GM12892 (cell line): ENCODE results near the gene U2AF2.

ENCODE experiments used
- DNase-seq: peaks from one replicate; pipeline ENCODE4 v3.0.0; 2011; ENCODE audit not compliant: insufficient read length
- FAIRE-seq: peaks from 2 replicates; lab custom pipeline; 2011; peaks lifted over from hg19 to GRCh38; lab: Jason Lieb, UNC
- POLR2A ChIP-seq: IDR thresholded peaks from 2 replicates; pipeline ENCODE4 v1.6.1; 2011; ENCODE audit warnings: low read depth, low read length, control low read depth
- POLR2AphosphoS5 ChIP-seq: IDR thresholded peaks from 2 replicates; pipeline ENCODE4 v1.6.1; 2011; ENCODE audit warnings: low read depth, low read length, control low read depth
- TAF1 ChIP-seq: IDR thresholded peaks from 2 replicates; pipeline ENCODE4 v1.6.1; 2011; ENCODE audit warnings: low read depth, mild to moderate bottlenecking, control low read depth, low read length, borderline replicate concordance

The U2AF2 gene

GRCh38 chr19:55614711-55615542 lies 39.9 kb upstream of the U2AF2 start:
- no peak for TF ChIP-seq POLR2A
- TF ChIP-seq TAF1, result no peak
- no peak for TF ChIP-seq POLR2AphosphoS5
- DNase-seq (no peak), FAIRE-seq (no peak)

DNA sequence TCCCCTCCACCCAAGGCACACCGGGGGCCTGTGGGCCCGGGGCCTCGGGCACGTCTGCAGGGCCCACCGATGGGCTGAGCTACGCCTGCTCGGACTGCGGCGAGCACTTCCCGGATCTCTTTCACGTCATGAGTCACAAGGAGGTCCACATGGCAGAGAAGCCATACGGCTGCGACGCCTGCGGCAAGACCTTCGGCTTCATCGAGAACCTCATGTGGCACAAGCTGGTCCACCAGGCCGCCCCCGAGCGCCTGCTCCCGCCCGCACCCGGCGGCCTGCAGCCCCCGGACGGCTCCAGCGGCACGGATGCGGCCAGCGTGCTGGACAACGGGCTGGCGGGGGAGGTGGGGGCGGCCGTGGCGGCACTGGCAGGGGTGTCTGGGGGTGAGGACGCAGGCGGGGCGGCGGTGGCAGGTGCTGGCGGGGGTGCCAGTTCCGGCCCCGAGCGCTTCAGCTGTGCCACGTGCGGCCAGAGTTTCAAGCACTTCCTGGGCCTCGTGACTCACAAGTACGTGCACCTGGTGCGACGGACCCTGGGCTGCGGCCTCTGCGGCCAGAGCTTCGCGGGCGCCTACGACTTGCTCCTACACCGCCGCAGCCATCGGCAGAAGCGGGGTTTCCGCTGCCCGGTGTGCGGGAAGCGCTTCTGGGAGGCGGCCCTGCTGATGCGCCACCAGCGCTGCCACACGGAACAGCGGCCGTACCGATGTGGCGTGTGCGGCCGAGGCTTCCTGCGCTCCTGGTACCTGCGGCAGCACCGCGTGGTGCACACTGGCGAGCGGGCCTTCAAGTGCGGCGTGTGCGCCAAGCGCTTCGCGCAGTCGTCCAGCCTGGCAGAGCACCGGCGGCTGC lies 39.1 kb upstream of the U2AF2 start:
- FAIRE-seq, result no peak
- TF ChIP-seq POLR2AphosphoS5 (no peak), TAF1 (no peak)
- DNase-seq, result no peak

DNA sequence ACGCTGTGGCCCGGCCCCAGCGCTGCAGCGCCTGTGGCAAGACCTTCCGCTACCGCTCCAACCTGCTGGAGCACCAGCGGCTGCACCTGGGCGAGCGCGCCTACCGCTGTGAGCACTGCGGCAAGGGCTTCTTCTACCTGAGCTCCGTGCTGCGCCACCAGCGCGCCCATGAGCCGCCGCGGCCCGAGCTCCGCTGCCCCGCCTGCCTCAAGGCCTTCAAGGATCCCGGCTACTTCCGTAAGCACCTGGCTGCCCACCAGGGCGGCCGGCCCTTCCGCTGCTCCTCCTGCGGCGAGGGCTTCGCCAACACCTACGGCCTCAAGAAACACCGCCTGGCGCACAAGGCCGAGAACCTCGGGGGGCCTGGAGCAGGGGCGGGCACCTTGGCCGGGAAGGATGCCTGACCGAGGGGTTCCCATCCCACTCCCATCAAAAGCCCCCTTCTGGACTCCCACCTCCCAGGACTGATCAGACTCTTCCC lies 38.4 kb upstream of the U2AF2 start:
- FAIRE-seq (no peak), DNase-seq (no peak)
- TF ChIP-seq POLR2AphosphoS5 (no peak), POLR2A (no peak), TAF1 (no peak)

GRCh38 chr19:55617426-55617825 lies 37.4 kb upstream of the U2AF2 start:
- DNase-seq (no peak), FAIRE-seq (no peak)
- no peak for TF ChIP-seq TAF1
- TF ChIP-seq POLR2AphosphoS5, result no peak
- no peak for TF ChIP-seq POLR2A

DNA sequence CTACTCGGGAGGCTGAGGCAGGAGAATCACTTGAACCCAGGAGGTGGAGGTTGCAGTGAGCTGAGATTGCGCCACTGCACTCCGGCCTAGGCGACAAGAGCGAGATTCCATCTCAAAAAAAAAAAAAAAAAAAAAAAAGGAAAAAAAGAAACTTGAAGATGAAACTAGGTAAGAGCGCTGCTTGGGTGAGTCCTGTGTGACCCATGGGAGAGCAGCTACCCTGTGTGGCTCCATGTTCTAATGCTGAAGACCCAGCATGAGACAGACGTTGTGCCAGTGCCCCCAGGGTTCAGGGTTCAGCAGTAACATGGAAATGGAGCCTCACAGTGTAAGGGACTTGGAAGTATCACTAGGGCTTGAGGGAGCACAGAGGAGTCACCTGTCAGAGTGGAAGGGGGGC lies 36.4 kb upstream of the U2AF2 start:
- DNase-seq, result no peak
- TF ChIP-seq POLR2A, result no peak
- no peak for TF ChIP-seq POLR2AphosphoS5
- no peak for TF ChIP-seq TAF1
- FAIRE-seq, result no peak

DNA sequence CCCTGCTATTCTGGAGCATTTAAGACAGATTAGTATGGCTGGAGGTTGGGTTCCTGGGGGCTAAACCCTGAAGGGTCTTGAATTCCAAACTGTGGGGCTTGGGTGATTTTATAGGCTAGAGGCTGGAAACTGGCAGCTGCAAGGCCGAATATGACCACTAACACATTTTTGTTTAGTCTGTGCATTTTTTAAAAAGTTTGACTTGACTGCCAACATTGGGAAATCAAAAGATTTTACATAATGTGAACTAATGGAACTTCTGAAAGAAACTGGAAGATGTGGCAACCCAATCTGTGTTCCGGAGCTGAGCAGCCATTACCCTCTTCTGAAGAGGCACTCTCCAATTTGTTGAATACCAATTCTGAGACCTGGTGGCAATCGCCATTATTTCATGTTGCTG lies 35.5 kb upstream of the U2AF2 start:
- FAIRE-seq, result no peak

GRCh38 chr19:55620410-55621204 lies 34.2 kb upstream of the U2AF2 start:
- no peak; the same call in 1 of the 2 replicates for TF ChIP-seq POLR2A
- TF ChIP-seq POLR2AphosphoS5, result no peak
- no peak for TF ChIP-seq TAF1
- FAIRE-seq, result no peak
- no peak for DNase-seq

More for the DNA sequence above, 35.5 kb upstream of the U2AF2 start:
- no peak for DNase-seq
- TF ChIP-seq POLR2A (no peak), TAF1 (no peak), POLR2AphosphoS5 (no peak)

DNA sequence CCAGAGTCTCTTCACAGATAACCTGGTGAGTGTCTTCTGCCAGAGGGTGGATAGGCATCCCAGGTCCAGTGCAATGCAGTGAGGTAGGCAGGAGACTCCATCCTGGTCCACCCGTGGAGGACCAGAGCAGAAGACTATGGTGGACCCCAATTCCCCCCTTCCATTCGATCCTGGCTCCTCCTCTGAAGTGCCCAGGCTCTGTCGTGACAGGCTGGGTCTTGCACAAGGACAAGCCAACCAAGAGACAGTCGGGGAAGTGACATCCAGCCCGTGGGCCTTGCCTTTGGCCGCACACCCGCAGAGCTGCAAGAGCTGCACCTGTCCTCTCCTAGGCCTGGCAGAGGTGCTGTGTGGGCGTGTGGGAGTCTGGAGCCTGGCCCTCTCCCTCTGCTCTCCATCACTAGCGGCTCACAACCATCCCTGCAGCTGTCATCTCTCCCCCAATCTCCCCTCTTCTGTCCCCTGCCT lies 33.6 kb upstream of the U2AF2 start:
- DNase-seq, result no peak
- TF ChIP-seq POLR2AphosphoS5, result 0 out of 2 replicates have a peak, but pooled peaks have one; percentile 52
- TF ChIP-seq POLR2A, result no peak
- no peak for TF ChIP-seq TAF1

GRCh38 chr19:55621673-55622231 lies 33.1 kb upstream of the U2AF2 start:
- no peak for DNase-seq
- FAIRE-seq, result no peak
- TF ChIP-seq POLR2A (no peak), POLR2AphosphoS5 (no peak)

More for the DNA sequence above, 33.6 kb upstream of the U2AF2 start:
- no peak for FAIRE-seq

- no peak for TF ChIP-seq TAF1
- no peak for TF ChIP-seq POLR2A
- no peak for TF ChIP-seq POLR2AphosphoS5
- FAIRE-seq, result no peak
- no peak for DNase-seq
Observed at GRCh38 chr19:55622242-55622969, 32.4 kb upstream of the U2AF2 start.
